SU-DHL-6 (cell line): ENCODE measurements around the gene SAMD4B.
"Not testable (repeated sequence)": the region's sequence is repeated elsewhere in the genome, so short reads cannot be mapped to it uniquely, and the experiment has no call there.

Source experiments
- H2AFZ ChIP-seq: fragments of 200-600 bp; sonication (generic); 2 replicates; pipeline ENCODE4 v1.6.1; 2014; ENCODE audit warnings: low read depth, mild to moderate bottlenecking, moderate library complexity, mixed read lengths, antibody characterized with exemption, low read length; ENCODE audit not compliant: severe bottlenecking
- H3F3A ChIP-seq: fragments of 200-600 bp; shearing (Covaris generic); 2 replicates; pipeline ENCODE4 v1.6.0; 2016; ENCODE audit warnings: antibody characterized with exemption, mild to moderate bottlenecking; ENCODE audit not compliant: insufficient read depth
- H3K27ac ChIP-seq: fragments of 200-600 bp; sonication (generic); 2 replicates; pipeline ENCODE4 v1.5.1; 2016; ENCODE audit warnings: low read depth, mild to moderate bottlenecking, low read length, moderate library complexity, mixed read lengths
- H3K27me3 ChIP-seq: fragments of 200-600 bp; sonication (generic), shearing (Covaris generic); 2 replicates; pipeline ENCODE4 v1.6.0; 2014; ENCODE audit warnings: mild to moderate bottlenecking, low read length
- H3K36me3 ChIP-seq: fragments of 200-600 bp; sonication (generic); 2 replicates; pipeline ENCODE4 v1.6.1; 2014; ENCODE audit warnings: mild to moderate bottlenecking, low read length, mixed read lengths
- H3K4me2 ChIP-seq: fragments of 300-600, 200-600 bp; shearing (Covaris generic), sonication (generic); 2 replicates; pipeline ENCODE4 v1.6.0; 2014; ENCODE audit warnings: low read length, low read depth, mild to moderate bottlenecking; ENCODE audit not compliant: poor library complexity, severe bottlenecking
- H3K4me3 ChIP-seq: fragments of 200-600 bp; sonication (generic); 2 replicates; pipeline ENCODE4 v1.5.1; 2014; ENCODE audit warnings: antibody characterized with exemption, low read length, mild to moderate bottlenecking, mixed read lengths; ENCODE audit not compliant: insufficient read depth, poor library complexity, severe bottlenecking
- H3K79me2 ChIP-seq: fragments of 200-600 bp; sonication (generic); 2 replicates; pipeline ENCODE4 v1.6.1; 2014; ENCODE audit warnings: mild to moderate bottlenecking, low read length, moderate library complexity; ENCODE audit not compliant: insufficient read depth
- H3K9ac ChIP-seq: fragments of 200-600 bp; sonication (generic); 2 replicates; pipeline ENCODE4 v1.7.0; 2014; ENCODE audit warnings: mild to moderate bottlenecking, low read length
- H3K9me2 ChIP-seq: fragments of 200-600 bp; sonication (generic); replicated peaks from 2 replicates; pipeline ENCODE4 v1.6.1; 2014; ENCODE audit warnings: low read length; ENCODE audit not compliant: insufficient read depth
- H3K9me3 ChIP-seq: fragments of 200-600 bp; sonication (generic); 2 replicates; pipeline ENCODE4 v1.6.1; 2014; ENCODE audit warnings: low read length, mixed read lengths; ENCODE audit not compliant: insufficient read depth
- H4K20me1 ChIP-seq: fragments of 200-600 bp; sonication (generic); 2 replicates; pipeline ENCODE4 v1.6.1; 2014; ENCODE audit warnings: low read depth, mild to moderate bottlenecking, antibody characterized with exemption, low read length, moderate library complexity, mixed read lengths
- CTCF ChIP-seq: fragments of 200-600 bp; sonication (generic); IDR thresholded peaks from one replicate; pipeline ENCODE4 v1.5.1; 2017; ENCODE audit warnings: antibody characterized with exemption, mild to moderate bottlenecking, low read length, moderate library complexity; ENCODE audit not compliant: insufficient read depth, poor library complexity, severe bottlenecking
- EZH2phosphoT487 ChIP-seq: fragments of 200-600 bp; sonication (generic), shearing (Covaris generic); conservative IDR thresholded peaks from 2 replicates; pipeline ENCODE4 v1.6.1; 2018; ENCODE audit warnings: mild to moderate bottlenecking, antibody characterized with exemption, low read length, moderate library complexity, mixed read lengths

The SAMD4B gene

GRCh38 chr19:39372941-39373340 is 30.7 kb downstream of the SAMD4B start:
- no peak overlapping the region for H3K4me2 ChIP-seq
- no peaks in the 10 kb centered on the region for H3K9me2 ChIP-seq
- no peak for TF ChIP-seq CTCF
- TF ChIP-seq EZH2phosphoT487 = no peak
- H3K36me3 ChIP-seq = no peaks in the 10 kb centered on the region
- H3K9ac ChIP-seq = no peak overlapping the region
- no peak overlapping the region for H3K27ac ChIP-seq
- H3K9me3 ChIP-seq = no peaks in the 10 kb centered on the region
- no peaks in the 10 kb centered on the region for H4K20me1 ChIP-seq
- no peaks in the 10 kb centered on the region for H3K27me3 ChIP-seq
- H3K79me2 ChIP-seq = no peaks in the 10 kb centered on the region
- H3K4me3 ChIP-seq = no peak overlapping the region
- no peak overlapping the region for H2AFZ ChIP-seq
- H3F3A ChIP-seq = no peaks in the 10 kb centered on the region

GRCh38 chr19:39375929-39376328 is 33.7 kb downstream of the SAMD4B start:
- H3K9ac ChIP-seq = no peak overlapping the region
- no peaks in the 10 kb centered on the region for H3K36me3 ChIP-seq
- no peaks in the 10 kb centered on the region for H3K9me2 ChIP-seq
- no peaks in the 10 kb centered on the region for H3K79me2 ChIP-seq
- H3F3A ChIP-seq = no peaks in the 10 kb centered on the region
- no peaks in the 10 kb centered on the region for H4K20me1 ChIP-seq
- TF ChIP-seq EZH2phosphoT487 (no peak), CTCF (no peak)
- H3K27ac ChIP-seq = no peak overlapping the region
- H3K4me3 ChIP-seq = no peak overlapping the region
- no peaks in the 10 kb centered on the region for H3K27me3 ChIP-seq
- H2AFZ ChIP-seq = no peak overlapping the region
- no peak overlapping the region for H3K4me2 ChIP-seq
- no peaks in the 10 kb centered on the region for H3K9me3 ChIP-seq

- H2AFZ ChIP-seq = no peak overlapping the region
- no peak overlapping the region for H3K27ac ChIP-seq
- H3K27me3 ChIP-seq = no peaks in the 10 kb centered on the region
- H3F3A ChIP-seq = no peaks in the 10 kb centered on the region
- H3K9me3 ChIP-seq = no peaks in the 10 kb centered on the region
- H3K36me3 ChIP-seq = no peaks in the 10 kb centered on the region
- TF ChIP-seq CTCF = no peak
- TF ChIP-seq EZH2phosphoT487 = no peak
- H3K9ac ChIP-seq = no peak overlapping the region
- H3K4me3 ChIP-seq = no peak overlapping the region
- no peaks in the 10 kb centered on the region for H3K79me2 ChIP-seq
- H3K4me2 ChIP-seq = no peak overlapping the region
- no peaks in the 10 kb centered on the region for H4K20me1 ChIP-seq
- H3K9me2 ChIP-seq = no peaks in the 10 kb centered on the region
Observed at GRCh38 chr19:39377373-39378362, 35.4 kb downstream of the SAMD4B start.

GRCh38 chr19:39379366-39379765 is 37.1 kb downstream of the SAMD4B start:
- not testable (repeated sequence) for H3K9me3 ChIP-seq, H2AFZ ChIP-seq, H3K4me2 ChIP-seq, H3F3A ChIP-seq, H3K4me3 ChIP-seq, H3K27ac ChIP-seq, H3K27me3 ChIP-seq, H3K79me2 ChIP-seq, H3K9ac ChIP-seq, H3K36me3 ChIP-seq, H4K20me1 ChIP-seq, H3K9me2 ChIP-seq
